H1 (cell line): ENCODE results near the gene MYH6.

Experiments used
- CTCF ChIP-seq, 3 experiments: IDR thresholded peaks; 1 replicate in 2 of 3; 2 replicates in 1 of 3; pipeline versions ENCODE4 v1.5.1 to v1.6.1; 2011; ENCODE audit warnings: low read length in 3 of 3, mild to moderate bottlenecking in 3 of 3, inconsistent platforms in 2 of 3, low read depth in 1 of 3, moderate library complexity in 1 of 3; ENCODE audit not compliant: insufficient read depth in 1 of 3; ENCODE audit errors: control extremely low read depth in 1 of 3
- HDAC2 ChIP-seq, 2 experiments: fragments of 300-600 bp in 1 of 2; sonication (generic) in 1 of 2; IDR thresholded peaks; 2 replicates each; pipeline ENCODE4 v1.6.1; 2011 to 2012; ENCODE audit warnings: low read depth in 2 of 2, low read length in 2 of 2, mild to moderate bottlenecking in 2 of 2, moderate library complexity in 2 of 2, borderline replicate concordance in 1 of 2, inconsistent platforms in 1 of 2

- TF ChIP-seq HDAC2 (IDR thresholded peaks at IDR 0.05; ENCODE audit: borderline replicate concordance in 1 of 2, low read depth in 2 of 2, low read length in 2 of 2) (no peak), CTCF (IDR thresholded peaks at IDR 0.05; ENCODE audit: control extremely low read depth in 1 of 3, insufficient read depth in 1 of 3, low read depth in 1 of 3, low read length in 3 of 3) (no peak)
Observed at GRCh38 chr14:23405096-23405495, 3.0 kb downstream of the MYH6 start.
